Colonic mucosa (tissue), 4 donors: ENCODE measurements around the gene SNCA. TPM values are rescaled to one million over a fixed set of nuclear protein-coding genes. Genes with fewer than 3 reads are reported as not detected.

Experiments used
- DNase-seq: peaks from one replicate; pipeline ENCODE4 v3.0.0-alpha.2; 2020
- H3K27ac ChIP-seq: fragments of 200-600 bp; one replicate; pipeline ENCODE4 v1.8.0; 2021
- H3K27me3 ChIP-seq: fragments of 200-600 bp; one replicate; pipeline ENCODE4 v1.8.0; 2021
- H3K36me3 ChIP-seq: fragments of 200-600 bp; one replicate; pipeline ENCODE4 v1.8.0; 2021
- H3K4me1 ChIP-seq: fragments of 200-600 bp; one replicate; pipeline ENCODE4 v1.8.0; 2021; ENCODE audit warnings: mild to moderate bottlenecking
- H3K4me3 ChIP-seq: fragments of 200-600 bp; one replicate; pipeline ENCODE4 v1.8.0; 2021
- H3K9ac ChIP-seq, 2 donors: one replicate each; pipeline ENCODE4 v1.7.0; 2013; ENCODE audit warnings: control low read depth in 2 of 2, low read depth in 2 of 2, low read length in 2 of 2
- H3K9me3 ChIP-seq: fragments of 200-600 bp; one replicate; pipeline ENCODE4 v1.8.0; 2021
- CTCF ChIP-seq: fragments of 200-600 bp; IDR thresholded peaks from one replicate; pipeline ENCODE4 v1.8.0; 2022; ENCODE audit warnings: antibody characterized with exemption, mild to moderate bottlenecking
- intact Hi-C: fragments of 100-400 bp; cut with DNase I; formaldehyde crosslinking; loops from one replicate; pipeline ENCODE4 v1.14.1; 2022
- total RNA-seq, 2 donors: library from RNA; stranded (reverse); fragmentation: NEBNext Ultra II Directional in 1 of 2; extraction: Animal tissue kit (Norgen Biotek cat#: 25700) in 1 of 2; gene quantifications; one replicate each; pipeline ENCODE4 v1.2.1, GENCODE V29; 2021
- donor health status: healthy.
- donor health status: DM: no; HTN: no; CAD: no.
- donor health status: DM: no; HTN: no; CAD: no.

SNCA gene
- total RNA-seq, 2 donors from 2014 or later, result 1.2 to 5.7 TPM

DNA sequence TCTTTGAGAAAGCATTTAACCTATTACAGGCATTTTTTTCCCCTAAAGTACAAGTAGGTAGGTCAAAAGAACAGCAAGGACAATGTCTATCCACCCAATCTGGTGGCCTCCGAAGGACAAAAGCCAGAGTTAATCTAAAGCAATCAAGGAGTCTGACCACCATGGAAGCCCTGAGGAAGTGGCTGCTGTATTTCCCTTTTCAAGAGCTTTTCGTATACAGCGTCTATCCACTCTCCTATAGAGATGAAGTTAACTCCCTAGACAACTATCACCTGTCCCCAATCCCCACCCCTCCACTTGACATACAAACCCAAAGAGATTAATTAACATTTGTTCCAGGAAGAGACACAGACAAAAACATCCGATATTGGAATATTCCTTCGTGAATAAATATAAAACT lies 85.5 kb downstream of the SNCA start:
- no peak overlapping the region for H3K9ac ChIP-seq
- no peak overlapping the region for H3K27ac ChIP-seq
- no peak for DNase-seq
- no peaks in the 10 kb centered on the region for H3K4me1 ChIP-seq
- TF ChIP-seq CTCF, result no peak
- no peaks in the 10 kb centered on the region for H3K9me3 ChIP-seq
- H3K36me3 ChIP-seq, result no peaks in the 10 kb centered on the region
- no peaks in the 10 kb centered on the region for H3K27me3 ChIP-seq
- no peak overlapping the region for H3K4me3 ChIP-seq
- intact Hi-C loops, result no loop called here

DNA sequence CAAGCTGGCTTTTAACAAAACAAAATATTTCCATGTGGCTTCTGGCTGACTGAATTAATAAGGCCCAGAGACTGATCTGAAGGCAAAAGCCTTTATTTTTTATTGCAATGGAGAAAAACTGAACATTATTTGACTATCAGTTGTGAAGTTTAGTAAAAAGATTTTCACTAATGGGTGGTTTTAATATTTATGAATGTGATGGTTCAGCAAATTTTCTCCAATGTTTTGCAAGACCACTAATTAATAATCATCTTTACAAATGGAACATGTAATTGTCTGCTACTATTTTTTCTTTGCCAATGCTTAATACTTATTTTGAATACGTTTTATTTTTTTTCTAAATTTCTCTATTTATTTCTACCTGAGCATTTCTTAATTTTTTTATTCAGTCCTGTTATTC lies 90.6 kb downstream of the SNCA start:
- Histone ChIP-seq H3K9me3 (no peaks in the 10 kb centered on the region), H3K9ac (no peak overlapping the region), H3K27me3 (no peaks in the 10 kb centered on the region), H3K27ac (no peak overlapping the region), H3K4me1 (no peaks in the 10 kb centered on the region), H3K4me3 (no peak overlapping the region), H3K36me3 (no peaks in the 10 kb centered on the region)
- intact Hi-C loops, result no loop called here
- no peak for DNase-seq
- TF ChIP-seq CTCF, result no peak

DNA sequence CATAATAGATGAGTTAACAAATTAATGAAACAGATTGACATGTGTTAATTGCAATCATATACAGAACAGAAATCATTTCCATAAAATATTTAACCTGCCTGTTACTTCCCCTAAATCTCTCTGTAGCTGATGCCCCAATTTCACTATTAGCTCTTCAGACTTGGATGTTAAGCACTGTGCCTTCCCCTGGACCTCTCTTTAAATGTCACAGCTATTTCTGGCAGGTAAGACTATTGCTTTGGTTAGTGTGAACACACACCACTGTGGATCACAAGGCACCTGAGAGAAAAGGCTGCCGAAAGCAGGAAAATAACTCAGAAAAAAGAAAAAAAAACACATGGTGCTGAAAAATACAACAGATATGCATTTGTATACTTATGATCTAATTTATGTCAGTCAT lies 91.3 kb downstream of the SNCA start:
- Histone ChIP-seq H3K27ac (no peak overlapping the region), H3K9ac (no peak overlapping the region), H3K9me3 (no peaks in the 10 kb centered on the region), H3K4me3 (no peak overlapping the region), H3K4me1 (no peaks in the 10 kb centered on the region), H3K36me3 (no peaks in the 10 kb centered on the region), H3K27me3 (no peaks in the 10 kb centered on the region)
- intact Hi-C loops, result no loop called here
- no peak for DNase-seq
- TF ChIP-seq CTCF, result no peak

- DNase-seq, result no peak
- Histone ChIP-seq H3K9ac (no peak overlapping the region), H3K9me3 (no peaks in the 10 kb centered on the region), H3K4me1 (no peaks in the 10 kb centered on the region), H3K27me3 (no peaks in the 10 kb centered on the region), H3K4me3 (no peak overlapping the region), H3K36me3 (no peaks in the 10 kb centered on the region), H3K27ac (no peak overlapping the region)
- no peak for TF ChIP-seq CTCF
- intact Hi-C loops, result no loop called here
Observed at GRCh38 chr4:89744914-89745313, 92.0 kb downstream of the SNCA start.

GRCh38 chr4:89741768-89742167 lies 95.2 kb downstream of the SNCA start:
- TF ChIP-seq CTCF, result no peak
- Histone ChIP-seq H3K9me3 (no peaks in the 10 kb centered on the region), H3K9ac (no peak overlapping the region), H3K27me3 (no peaks in the 10 kb centered on the region), H3K27ac (no peak overlapping the region), H3K4me3 (no peak overlapping the region), H3K4me1 (no peaks in the 10 kb centered on the region), H3K36me3 (no peaks in the 10 kb centered on the region)
- no peak for DNase-seq
- intact Hi-C loops, result no loop called here
